ENCODE data around the gene TMPRSS5. TPM values are rescaled to one million over a fixed set of nuclear protein-coding genes. Genes with fewer than 3 reads are reported as not detected.

Gene TMPRSS5
- total RNA-seq, 1 experiment from 2014 or later = 1.5 TPM

- H3K36me3 ChIP-seq (ENCODE audit: insufficient read depth, low read length, poor library complexity, severe bottlenecking) = no peaks in the 10 kb centered on the region
- no peaks in the 10 kb centered on the region for H3K4me1 ChIP-seq (ENCODE audit: insufficient read depth, low read length, poor library complexity, severe bottlenecking)
- DNase-seq (ENCODE audit: low spot score) = no peak
- no TSS peak for BruUV-seq (replicated peaks)
- TF ChIP-seq EZH2 (IDR thresholded peaks at IDR 0.05; ENCODE audit: borderline replicate concordance, low read depth, low read length, poor library complexity, severe bottlenecking) = no peak
- no peak for TF ChIP-seq CTCF (conservative IDR thresholded peaks at IDR 0.05; ENCODE audit: low read depth, low read length)
- intact Hi-C loops (cut with micrococcal nuclease; ENCODE audit: unreplicated experiment) = no loop called here
- peaks cover 7% of the 10 kb centered on the region for H3K27me3 ChIP-seq (replicated peaks; ENCODE audit: insufficient read depth, low read depth, low read length, poor library complexity)
- no peaks in the 10 kb centered on the region for H3K9me3 ChIP-seq (ENCODE audit: low read depth, low read length, poor library complexity, severe bottlenecking)
- ChIA-PET CTCF (no interaction called here), POLR2A (ENCODE audit: low non-redundant PET) (no interaction called here)
- no peak overlapping the region for H3K4me3 ChIP-seq (ENCODE audit: low read depth, low read length, poor library complexity, severe bottlenecking)
- H3K27ac ChIP-seq (ENCODE audit: low read depth, low read length, poor library complexity, severe bottlenecking) = no peak overlapping the region
These were observed 62.4 kb downstream of the TMPRSS5 start for GRCh38 chr11:113643701-113644100.

GRCh38 chr11:113643006-113643585 lies 63.0 kb downstream of the TMPRSS5 start:
- DNase-seq (ENCODE audit: low spot score) = no peak
- no peak overlapping the region for H3K4me3 ChIP-seq (ENCODE audit: low read depth, low read length, poor library complexity, severe bottlenecking)
- BruUV-seq (replicated peaks) = no TSS peak
- no peak overlapping the region for H3K27ac ChIP-seq (ENCODE audit: low read depth, low read length, poor library complexity, severe bottlenecking)
- ChIA-PET POLR2A (ENCODE audit: low non-redundant PET) (no interaction called here), CTCF (no interaction called here)
- H3K27me3 ChIP-seq (replicated peaks; ENCODE audit: insufficient read depth, low read depth, low read length, poor library complexity) = peaks cover 7% of the 10 kb centered on the region
- H3K4me1 ChIP-seq (ENCODE audit: insufficient read depth, low read length, poor library complexity, severe bottlenecking) = no peaks in the 10 kb centered on the region
- H3K36me3 ChIP-seq (ENCODE audit: insufficient read depth, low read length, poor library complexity, severe bottlenecking) = no peaks in the 10 kb centered on the region
- intact Hi-C loops (cut with micrococcal nuclease; ENCODE audit: unreplicated experiment) = no loop called here
- TF ChIP-seq CTCF (conservative IDR thresholded peaks at IDR 0.05; ENCODE audit: low read depth, low read length) = no peak
- no peak for TF ChIP-seq EZH2 (IDR thresholded peaks at IDR 0.05; ENCODE audit: borderline replicate concordance, low read depth, low read length, poor library complexity, severe bottlenecking)
- no peaks in the 10 kb centered on the region for H3K9me3 ChIP-seq (ENCODE audit: low read depth, low read length, poor library complexity, severe bottlenecking)

- POLR2A ChIA-PET (ENCODE audit: low non-redundant PET) = no interaction called here
- BruUV-seq (replicated peaks) = no TSS peak
- intact Hi-C loops (cut with micrococcal nuclease; ENCODE audit: unreplicated experiment) = no loop called here
- DNase-seq (ENCODE audit: low spot score) = no peak
- CTCF ChIA-PET = no interaction called here
- H3K4me1 ChIP-seq (ENCODE audit: insufficient read depth, low read length, poor library complexity, severe bottlenecking) = no peaks in the 10 kb centered on the region
- no peaks in the 10 kb centered on the region for H3K36me3 ChIP-seq (ENCODE audit: insufficient read depth, low read length, poor library complexity, severe bottlenecking)
- no peak overlapping the region for H3K4me3 ChIP-seq (ENCODE audit: low read depth, low read length, poor library complexity, severe bottlenecking)
- H3K9me3 ChIP-seq (ENCODE audit: low read depth, low read length, poor library complexity, severe bottlenecking) = no peaks in the 10 kb centered on the region
- peaks cover 7% of the 10 kb centered on the region for H3K27me3 ChIP-seq (replicated peaks; ENCODE audit: insufficient read depth, low read depth, low read length, poor library complexity)
- TF ChIP-seq EZH2 (IDR thresholded peaks at IDR 0.05; ENCODE audit: borderline replicate concordance, low read depth, low read length, poor library complexity, severe bottlenecking) (no peak), CTCF (conservative IDR thresholded peaks at IDR 0.05; ENCODE audit: low read depth, low read length) (no peak)
- no peak overlapping the region for H3K27ac ChIP-seq (ENCODE audit: low read depth, low read length, poor library complexity, severe bottlenecking)
These were observed 64.0 kb downstream of the TMPRSS5 start for GRCh38 chr11:113642090-113642489.

Data from A673 (cell line).